ENCODE measurements around the gene MCRIP2. TPM values are rescaled to one million over a fixed set of nuclear protein-coding genes. Genes with fewer than 3 reads are reported as not detected.

Gene MCRIP2
- total and polyA plus RNA-seq, 4 donors, result 16.3 to 97.3 (median 61.4) TPM

- no peak overlapping the region for H3K9ac ChIP-seq (ENCODE audit: low read depth in 1 of 2, low read length in 2 of 2)
- H3K4me3 ChIP-seq (ENCODE audit: low read depth in 1 of 3, low read length in 3 of 3), result no peak overlapping the region
- TF ChIP-seq CTCF (IDR thresholded peaks at IDR 0.05; ENCODE audit: low read depth, low read length, missing input control) (no peak), HNF4G (IDR thresholded peaks at IDR 0.05) (no peak), NR2F2 (IDR thresholded peaks at IDR 0.05) (no peak), RXRA (IDR thresholded peaks at IDR 0.05) (no peak)
- peaks cover 12 to 33% (median 18%) of the 10 kb centered on the region in 4 donors for H3K4me1 ChIP-seq (ENCODE audit: control insufficient read depth in 4 of 4, insufficient read depth in 4 of 4, low read length in 3 of 4)
- WGBS, result 95% methylated on average over 19 of the region's 19 CpGs
- no peak for DNase-seq (ENCODE audit: low spot score)
- H3K27me3 ChIP-seq (ENCODE audit: control insufficient read depth in 4 of 4, insufficient read depth in 4 of 4, low read length in 3 of 4), result no peaks in the 10 kb centered on the region
- no peak overlapping the region for H3K27ac ChIP-seq (ENCODE audit: low read depth in 1 of 2, low read length in 2 of 2)
- peaks cover 5 to 37% (median 19%) of the 10 kb centered on the region in 4 donors for H3K36me3 ChIP-seq (ENCODE audit: control insufficient read depth in 4 of 4, insufficient read depth in 3 of 4, low read depth in 1 of 4, low read length in 3 of 4)
- H3K9me3 ChIP-seq (ENCODE audit: control insufficient read depth in 4 of 4, low read length in 3 of 4), result no peaks in the 10 kb centered on the region
These were observed 30.7 kb downstream of the MCRIP2 start for GRCh38 chr16:672371-672770.

GRCh38 chr16:672851-673250, 31.2 kb downstream of the MCRIP2 start:
- H3K4me3 ChIP-seq (ENCODE audit: low read depth in 1 of 3, low read length in 3 of 3), result no peak overlapping the region
- TF ChIP-seq REST (IDR thresholded peaks at IDR 0.05), result no peak
- TF ChIP-seq SP1 (IDR thresholded peaks at IDR 0.05), result no peak
- no peak for TF ChIP-seq FOXA2 (IDR thresholded peaks at IDR 0.05)
- TF ChIP-seq ATF3 (IDR thresholded peaks at IDR 0.05), result no peak
- no peak for TF ChIP-seq GABPA (IDR thresholded peaks at IDR 0.05 in 1 of 2, conservative IDR thresholded peaks at IDR 0.05 in 1 of 2)
- TF ChIP-seq FOXA1 (IDR thresholded peaks at IDR 0.05), result no peak
- no peak for TF ChIP-seq MAX (IDR thresholded peaks at IDR 0.05)
- TF ChIP-seq YY1 (IDR thresholded peaks at IDR 0.05), result no peak
- TF ChIP-seq TAF1 (conservative IDR thresholded peaks at IDR 0.05), result no peak
- no peak for TF ChIP-seq HNF4A (conservative IDR thresholded peaks at IDR 0.05)
- TF ChIP-seq ZBTB33 (IDR thresholded peaks at IDR 0.05), result no peak
- TF ChIP-seq RXRA (IDR thresholded peaks at IDR 0.05), result no peak
- TF ChIP-seq HNF4G (IDR thresholded peaks at IDR 0.05), result no peak
- no peak for TF ChIP-seq EGR1 (IDR thresholded peaks at IDR 0.05; ENCODE audit: low read depth in 2 of 2)
- TF ChIP-seq CTCF (IDR thresholded peaks at IDR 0.05; ENCODE audit: low read depth, low read length, missing input control), result no peak
- no peak for TF ChIP-seq RAD21 (IDR thresholded peaks at IDR 0.05)
- no peak for TF ChIP-seq NR2F2 (IDR thresholded peaks at IDR 0.05)
- TF ChIP-seq JUND (IDR thresholded peaks at IDR 0.05), result no peak
- DNase-seq (ENCODE audit: low spot score), result no peak
- H3K36me3 ChIP-seq (ENCODE audit: control insufficient read depth in 4 of 4, insufficient read depth in 3 of 4, low read depth in 1 of 4, low read length in 3 of 4), result peaks cover 5 to 37% (median 19%) of the 10 kb centered on the region in 4 donors
- no peak overlapping the region for H3K9ac ChIP-seq (ENCODE audit: low read depth in 1 of 2, low read length in 2 of 2)
- no peaks in the 10 kb centered on the region for H3K9me3 ChIP-seq (ENCODE audit: control insufficient read depth in 4 of 4, low read length in 3 of 4)
- H3K27me3 ChIP-seq (ENCODE audit: control insufficient read depth in 4 of 4, insufficient read depth in 4 of 4, low read length in 3 of 4), result no peaks in the 10 kb centered on the region
- no peak overlapping the region for H3K27ac ChIP-seq (ENCODE audit: low read depth in 1 of 2, low read length in 2 of 2)
- H3K4me1 ChIP-seq (ENCODE audit: control insufficient read depth in 4 of 4, insufficient read depth in 4 of 4, low read length in 3 of 4), result peaks cover 9 to 28% (median 15%) of the 10 kb centered on the region in 4 donors
- 95% methylated on average over 21 of the region's 21 CpGs for WGBS
